ENCODE data around the gene CYP2E1.
"Not testable (repeated sequence)": the region's sequence is repeated elsewhere in the genome, so short reads cannot be mapped to it uniquely, and the experiment has no call there.

CYP2E1 gene

DNA sequence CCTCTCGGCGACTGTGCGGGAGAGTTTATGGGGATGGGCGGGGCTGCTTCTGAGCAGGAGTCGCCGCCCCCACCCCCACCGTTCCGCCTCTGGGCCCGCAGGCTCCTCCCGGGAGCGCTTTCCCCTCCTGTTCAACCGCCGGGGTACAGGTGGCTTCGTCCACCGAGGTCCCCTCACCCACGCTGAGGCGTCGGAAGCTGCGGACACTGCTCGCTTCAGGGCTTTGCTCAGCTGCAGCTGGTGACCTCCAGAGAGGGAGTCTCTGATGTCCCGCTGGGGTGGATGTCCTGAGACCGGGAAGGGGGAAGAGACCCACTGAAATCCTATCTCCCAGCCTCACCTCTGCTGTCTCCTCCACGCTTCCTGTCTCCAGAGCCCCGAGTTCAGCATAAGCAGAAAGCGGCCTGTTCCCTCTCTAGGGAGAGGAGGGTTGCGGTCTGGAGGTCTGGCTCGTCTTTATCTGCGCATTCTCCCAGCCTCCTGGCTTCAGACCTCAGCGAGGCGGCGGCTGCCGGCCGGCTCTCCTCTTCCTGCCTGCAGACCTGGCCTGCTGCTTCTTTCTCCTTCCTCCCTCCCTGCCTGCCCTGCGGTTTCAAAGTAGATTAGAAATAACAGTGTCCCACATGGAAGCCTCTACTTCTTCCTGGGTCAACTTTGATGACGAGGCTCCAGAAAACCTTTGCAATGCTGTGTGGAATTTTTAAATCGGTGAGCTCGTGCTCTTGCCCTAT, 1.8 kb downstream of the CYP2E1 start:
- no peak for DNase-seq

DNA sequence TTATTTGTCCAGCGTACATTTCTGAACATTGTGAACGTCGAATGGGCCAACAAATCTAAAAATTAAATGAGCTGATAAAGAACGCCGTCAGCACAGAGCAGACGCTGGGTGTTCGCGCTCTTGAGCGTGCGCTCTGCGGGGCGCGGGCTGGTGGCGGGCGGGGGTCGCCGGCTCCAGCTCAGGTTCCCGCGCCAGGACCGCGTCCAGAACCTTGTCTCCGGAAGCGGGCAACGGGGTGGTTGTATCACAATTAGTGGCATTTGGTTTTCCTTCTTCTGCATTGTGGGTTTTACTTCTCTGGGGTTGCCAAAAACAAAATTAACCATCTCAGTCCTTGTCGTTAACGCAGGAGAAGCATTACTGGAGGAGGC, 2.4 kb downstream of the CYP2E1 start:
- no peak for DNase-seq

DNA sequence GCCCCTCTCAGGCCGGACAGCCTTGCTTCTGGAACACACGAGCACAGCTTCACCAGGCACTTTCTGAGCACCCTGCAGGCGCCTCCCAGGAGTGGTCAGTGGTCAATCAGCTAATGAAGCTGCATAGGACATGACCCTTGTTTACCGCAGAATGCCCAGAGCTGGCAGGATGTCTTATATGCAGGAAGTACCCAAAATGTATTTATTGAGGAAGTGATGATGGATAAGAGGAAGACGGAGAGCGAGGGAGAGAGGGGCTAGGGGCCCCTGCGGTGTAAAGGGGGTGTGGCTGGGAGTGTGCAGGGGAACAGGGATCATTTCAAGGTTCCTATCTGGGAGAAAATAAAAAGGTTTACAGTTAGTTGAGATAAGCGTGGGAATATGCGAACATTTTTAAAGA, 3.3 kb downstream of the CYP2E1 start:
- DNase-seq, result no peak

DNA sequence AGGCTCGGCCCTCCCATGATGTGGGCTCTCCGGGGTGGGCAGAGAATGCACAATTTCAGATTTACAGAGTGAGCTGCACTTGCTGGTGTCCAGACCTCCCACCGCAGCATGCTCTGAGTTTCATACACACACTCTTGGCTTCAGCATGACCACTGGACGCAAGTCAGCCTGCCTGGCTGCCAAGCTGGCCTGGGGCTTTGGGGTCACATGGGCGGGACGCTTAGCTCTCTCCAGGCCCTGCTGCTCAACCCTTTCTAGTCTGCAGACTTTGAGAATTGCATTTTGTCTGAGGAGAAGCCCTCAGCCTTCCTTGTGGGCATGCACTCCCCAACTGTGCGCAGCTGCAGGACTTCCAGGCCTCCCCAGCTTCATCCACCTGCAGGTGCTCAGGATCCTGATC, 5.7 kb downstream of the CYP2E1 start:
- no peak for DNase-seq

DNA sequence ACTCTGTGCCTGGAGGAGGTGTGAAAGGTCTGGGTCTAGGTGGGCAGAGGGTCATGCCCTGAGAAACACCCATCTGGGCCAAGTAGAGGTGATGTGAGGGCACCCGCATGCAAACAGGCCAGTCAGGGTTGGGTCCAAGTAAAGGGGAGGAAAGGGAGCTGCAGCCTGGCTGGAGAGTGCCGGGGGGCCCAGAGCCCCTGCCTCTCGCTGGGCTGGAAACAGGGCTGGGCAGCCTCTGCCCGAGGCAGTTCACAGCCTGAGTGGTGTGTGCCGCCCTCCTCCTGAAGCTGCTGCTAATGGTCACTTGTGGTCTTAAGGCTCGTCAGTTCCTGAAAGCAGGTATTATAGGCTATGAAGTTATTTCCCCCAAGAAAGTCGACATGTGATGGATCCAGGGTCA, 7.3 kb downstream of the CYP2E1 start:
- DNase-seq, result no peak

DNA sequence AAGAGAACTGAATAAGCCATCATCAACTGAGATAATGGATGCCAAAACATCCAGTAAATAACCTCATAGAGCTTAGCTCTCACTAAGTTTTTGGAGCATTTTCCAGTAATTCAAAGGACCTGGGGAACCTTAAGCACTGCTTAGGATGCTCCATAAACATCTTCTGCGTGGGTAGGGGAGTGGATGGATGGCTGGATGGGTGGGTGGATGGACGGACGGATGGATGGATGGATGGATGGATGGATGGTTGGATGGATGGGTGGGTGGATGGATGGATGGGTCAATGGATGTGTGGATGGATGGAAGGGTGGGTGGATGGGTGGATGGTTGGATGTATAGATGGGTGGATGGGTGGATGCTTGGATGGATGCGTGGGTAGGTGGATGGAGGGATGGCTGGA, 9.0 kb downstream of the CYP2E1 start:
- DNase-seq, result no peak

DNA sequence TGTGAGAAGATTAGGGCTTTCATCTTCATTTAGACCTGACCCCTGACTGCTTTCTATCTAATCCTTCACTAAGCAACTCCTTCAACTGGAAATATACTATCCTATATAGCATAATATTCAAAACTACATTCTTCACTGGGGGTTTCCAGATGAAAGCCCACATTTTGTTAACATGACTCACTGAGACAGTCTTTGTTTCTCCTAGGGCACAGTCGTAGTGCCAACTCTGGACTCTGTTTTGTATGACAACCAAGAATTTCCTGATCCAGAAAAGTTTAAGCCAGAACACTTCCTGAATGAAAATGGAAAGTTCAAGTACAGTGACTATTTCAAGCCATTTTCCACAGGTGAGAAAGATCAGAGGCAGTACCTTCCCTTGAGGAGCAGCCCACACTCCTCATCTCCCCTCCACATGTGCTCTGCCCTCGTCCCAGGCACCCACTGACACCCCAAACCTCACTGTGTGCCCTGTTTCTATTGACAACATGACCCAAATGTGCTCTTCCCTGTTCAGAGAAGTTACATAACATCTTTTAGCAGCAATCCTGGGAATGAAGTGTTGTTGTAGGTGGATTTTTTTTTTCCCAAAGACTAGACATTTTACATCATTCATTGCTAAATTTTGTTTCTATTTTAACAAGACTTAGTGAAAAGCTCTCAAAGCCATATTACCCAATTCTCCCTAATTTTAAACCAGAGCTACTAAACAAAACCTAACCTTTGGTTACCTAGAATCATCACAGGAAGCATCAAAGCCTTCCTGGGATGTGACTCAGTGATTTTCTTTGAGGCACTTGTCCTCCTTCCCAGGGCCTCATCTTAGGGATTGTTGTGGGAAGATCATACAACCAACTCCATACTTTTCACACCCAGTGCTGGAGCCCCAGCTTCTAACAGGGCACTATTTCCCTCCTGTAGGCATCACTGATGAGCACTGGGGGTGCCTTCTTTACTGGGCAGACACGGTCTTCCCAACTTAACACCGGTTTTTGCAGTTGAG, 10.7 kb downstream of the CYP2E1 start:
- DNase-seq, result no peak

DNA sequence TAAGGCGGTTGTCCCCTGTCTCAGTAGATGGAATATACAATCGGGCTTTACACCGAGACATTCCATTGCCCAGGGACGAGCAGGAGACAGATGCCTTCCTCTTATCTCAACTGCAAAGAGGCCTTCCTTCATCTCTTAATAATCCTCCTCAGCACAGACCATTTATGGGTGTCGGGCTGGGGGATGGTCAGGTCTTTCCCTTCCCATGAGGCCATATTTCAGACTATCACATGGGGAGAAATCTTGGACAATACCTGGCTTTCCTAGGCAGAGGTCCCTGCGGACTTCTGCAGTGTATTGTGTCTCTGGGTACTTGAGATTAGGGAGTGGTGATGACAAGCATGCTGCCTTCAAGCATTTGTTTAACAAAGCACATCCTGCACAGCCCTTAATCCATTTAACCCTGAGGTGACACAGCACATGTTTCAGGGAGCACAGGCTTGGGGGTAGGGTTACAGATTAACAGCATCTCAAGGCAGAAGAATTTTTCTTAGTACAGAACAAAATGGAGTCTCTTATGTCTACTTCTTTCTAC, 14.3 kb downstream of the CYP2E1 start:
- DNase-seq, result not testable (repeated sequence)

DNA sequence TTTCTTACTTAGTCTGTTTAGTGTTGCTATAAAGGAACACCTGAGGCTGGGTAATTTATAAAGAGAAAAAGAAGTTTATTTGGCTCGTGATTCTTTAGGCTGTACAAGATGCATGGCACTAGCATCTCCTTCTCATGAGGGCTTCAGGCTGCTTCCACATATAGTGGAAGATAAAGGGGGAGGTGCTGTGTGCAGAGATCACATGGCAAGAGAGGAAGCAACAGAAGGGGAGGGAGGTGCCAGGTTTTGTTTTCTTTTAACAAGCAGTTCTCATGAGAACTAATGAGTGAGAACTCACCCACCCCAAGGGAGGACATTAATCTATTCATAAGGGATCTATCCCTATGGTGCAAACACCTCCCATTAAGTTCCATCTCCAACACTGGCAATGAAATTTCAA, 17.3 kb downstream of the CYP2E1 start:
- no peak for DNase-seq

DNA sequence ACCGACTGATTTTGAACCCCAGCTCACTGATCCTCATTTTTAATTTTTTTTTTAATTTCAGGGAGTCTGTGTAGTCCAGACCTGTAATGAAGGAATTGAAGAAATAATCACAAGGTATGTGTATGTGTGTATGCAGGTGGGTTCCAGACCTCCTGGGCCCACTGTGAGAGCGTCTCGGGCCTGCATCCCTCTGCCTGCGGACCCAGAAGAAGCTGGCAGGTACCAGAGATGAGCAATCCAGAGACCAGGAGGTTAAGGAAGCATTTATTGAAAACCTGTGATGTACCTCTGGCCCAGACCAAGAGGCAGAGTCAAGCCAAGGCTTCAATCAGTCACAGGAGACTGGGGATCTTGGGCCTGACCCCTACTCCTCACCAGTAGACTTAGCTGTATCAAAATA, 27.4 kb downstream of the CYP2E1 start:
- DNase-seq, result no peak

DNA sequence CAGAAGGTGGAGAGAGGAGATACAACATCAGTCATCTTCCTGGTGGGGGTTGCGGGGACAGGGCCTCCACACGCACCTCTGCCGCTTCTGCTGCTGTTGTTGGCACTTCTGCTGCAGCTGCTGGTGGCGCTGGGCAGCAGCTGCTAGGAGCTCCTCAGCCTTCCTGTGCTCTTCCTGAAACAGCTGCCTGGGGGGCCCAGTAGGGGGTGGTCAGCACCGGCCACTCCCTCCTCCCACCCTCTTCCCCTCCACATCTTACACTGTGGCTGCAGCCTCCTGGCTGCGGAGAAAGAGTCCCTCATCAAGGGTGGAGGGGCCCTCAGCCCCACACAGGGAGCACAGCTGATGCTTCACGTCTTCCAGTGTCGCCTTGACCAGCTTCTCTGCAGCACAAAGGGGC, 28.4 kb downstream of the CYP2E1 start:
- no peak for DNase-seq

DNA sequence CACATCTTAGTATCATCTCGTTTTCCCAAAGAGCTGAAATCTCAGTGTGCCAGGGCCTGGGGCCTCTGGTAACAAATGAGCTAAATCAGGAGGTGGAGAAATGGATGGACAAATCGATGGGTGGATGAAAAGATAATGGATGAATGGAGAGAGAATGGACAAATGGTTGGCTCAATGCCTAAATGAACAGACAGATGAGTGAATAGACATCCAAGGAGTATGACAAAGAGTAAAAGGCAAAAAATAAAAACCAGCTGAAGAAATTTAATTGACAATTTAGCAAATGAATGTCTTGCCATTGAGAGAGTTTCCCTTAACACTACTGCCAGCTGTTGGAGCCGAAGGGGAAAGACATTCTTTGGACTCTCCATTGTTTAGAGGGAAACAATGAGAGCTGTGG, 30.2 kb downstream of the CYP2E1 start:
- no peak for DNase-seq

DNA sequence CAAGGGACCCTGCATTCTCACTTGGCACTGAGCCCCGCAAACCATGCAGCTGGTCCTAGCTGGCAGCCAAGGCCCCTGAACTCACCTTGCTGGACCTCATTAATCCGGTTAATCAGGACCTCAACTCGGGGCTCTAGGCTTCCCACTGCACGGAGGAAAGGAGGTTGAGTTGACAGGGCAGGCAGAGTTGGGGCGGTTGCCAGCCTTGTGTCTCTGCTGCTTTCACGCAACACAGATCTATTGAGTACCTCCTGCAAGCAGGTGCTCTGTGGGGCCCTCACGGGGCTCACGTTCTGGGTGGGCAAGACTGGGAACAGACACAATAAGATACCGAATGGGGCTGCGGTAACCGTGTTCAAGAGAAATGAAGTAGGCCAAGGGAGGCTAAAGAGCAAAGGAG, 32.1 kb downstream of the CYP2E1 start:
- DNase-seq, result no peak

DNA sequence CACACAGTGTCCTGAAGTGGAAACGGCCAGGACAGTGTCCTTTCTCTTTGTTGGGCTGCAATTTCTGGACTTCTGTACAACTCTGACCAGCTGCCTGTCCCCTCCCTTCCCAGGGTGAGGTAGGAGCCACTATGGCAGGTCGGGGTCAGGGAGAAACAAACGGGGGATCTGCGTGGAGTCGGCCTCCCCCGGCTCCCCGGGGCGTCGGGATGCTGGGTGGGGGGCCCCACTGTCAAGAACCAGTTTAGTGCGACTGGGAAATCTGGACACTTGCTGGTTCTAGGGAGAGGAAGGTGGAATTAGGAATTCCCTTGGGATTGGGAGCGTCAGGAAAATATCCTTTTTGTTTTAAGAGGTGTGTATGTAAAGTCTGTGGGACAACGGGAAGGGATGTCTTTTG, 37.7 kb downstream of the CYP2E1 start:
- no peak for DNase-seq

DNA sequence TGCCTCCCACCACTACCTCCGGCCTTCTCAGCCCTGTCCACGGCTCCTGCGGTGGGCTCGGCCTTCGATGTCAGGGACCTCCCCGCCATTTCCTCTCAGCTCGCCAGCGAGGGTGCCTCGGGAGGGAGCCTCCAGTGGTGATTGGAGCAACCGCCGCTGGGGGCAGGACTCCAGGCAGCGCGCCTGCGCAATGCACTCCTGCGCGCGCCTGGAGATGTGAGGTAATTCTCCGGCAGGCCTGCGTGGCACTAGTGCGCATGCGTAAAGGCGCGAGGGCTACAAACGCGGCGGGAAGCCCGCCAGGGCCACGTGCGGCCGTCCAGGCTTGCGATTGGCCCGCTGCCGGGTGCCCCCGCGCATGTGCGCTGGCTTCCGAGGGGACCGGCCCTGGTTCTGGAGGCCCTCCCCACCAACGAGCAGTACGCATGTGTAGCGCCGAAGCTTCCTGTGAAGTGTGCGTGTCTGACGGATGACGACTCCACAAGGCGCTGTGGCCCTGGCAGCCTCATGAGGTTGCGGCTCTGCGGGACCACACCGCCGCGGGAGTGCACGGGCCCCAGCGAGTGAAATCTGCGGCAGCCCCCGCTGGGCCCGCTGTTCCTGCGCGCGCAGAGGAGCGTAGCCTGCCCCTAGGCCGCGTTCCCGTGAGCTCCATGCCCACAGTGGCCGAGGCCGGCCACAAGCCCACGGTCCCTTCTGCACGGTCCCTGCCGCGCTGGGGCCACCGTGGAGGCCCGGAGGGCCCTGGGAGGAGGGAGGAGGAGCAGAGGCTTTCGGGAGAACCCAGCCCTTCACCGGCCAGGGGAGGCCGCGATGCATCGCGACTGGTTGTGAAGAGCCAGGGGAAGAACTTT, 38.5 kb downstream of the CYP2E1 start, which contains the start of gene SYCE1:
TSS of gene SYCE1 (minus strand) at position 143 of the 854 bp plus-strand sequence. CDS start at position 89, 54 bp downstream.
- no peak for DNase-seq

DNA sequence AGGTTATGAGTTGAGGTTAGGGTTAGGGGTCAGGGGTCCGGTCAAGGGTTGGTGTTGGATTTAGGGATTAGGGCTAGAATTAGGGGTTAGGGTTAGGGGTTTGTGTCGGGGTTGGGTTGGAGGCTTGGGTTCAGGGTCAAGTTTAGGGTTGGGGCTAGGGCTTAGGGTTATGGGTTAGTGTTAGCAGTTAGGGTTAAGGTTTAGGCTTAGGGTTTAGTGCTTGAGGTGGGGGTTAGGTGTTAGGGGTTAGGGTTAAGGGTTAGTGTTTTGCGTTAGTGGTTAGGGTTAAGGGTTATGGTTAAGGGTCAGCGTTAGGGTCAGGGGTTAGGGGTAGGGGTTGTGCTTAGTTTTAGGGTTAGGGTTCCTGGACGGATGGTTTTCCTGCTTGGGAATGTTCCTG, 40.0 kb downstream of the CYP2E1 start:
- DNase-seq, result no peak

DNA sequence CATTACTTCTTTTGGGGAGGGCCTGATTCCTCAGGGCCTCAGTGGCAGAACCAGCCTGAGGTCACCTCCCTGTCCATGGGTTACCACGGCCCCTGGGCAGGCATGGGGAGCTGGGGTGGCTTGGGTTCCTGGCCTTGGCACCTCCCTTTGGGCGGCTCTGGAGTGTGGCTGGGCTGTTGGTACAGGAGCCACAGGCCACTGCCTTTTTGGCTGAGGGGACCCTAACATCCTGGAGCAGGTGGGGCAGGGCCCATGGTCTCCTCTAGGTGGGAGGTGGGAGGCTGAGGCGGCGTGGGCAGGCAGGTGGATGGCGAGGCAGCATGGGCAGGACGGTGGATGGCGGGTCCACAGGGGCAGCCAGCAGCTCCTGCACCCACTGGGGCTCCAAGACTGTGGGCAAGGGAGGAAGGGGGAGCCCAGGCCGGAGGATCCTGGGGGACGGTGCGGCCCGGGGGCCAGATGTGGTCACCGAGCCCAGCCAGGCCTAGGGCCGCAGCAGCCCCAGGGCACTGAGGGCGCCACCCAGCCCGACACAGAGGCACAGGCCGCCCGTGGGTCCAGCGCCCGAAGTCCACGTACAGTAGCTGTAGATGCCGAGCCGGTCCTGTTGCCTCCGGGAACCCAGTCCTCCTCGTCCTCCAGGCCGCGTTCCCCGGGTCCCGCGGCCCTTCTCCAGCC, 40.6 kb downstream of the CYP2E1 start:
- no peak for DNase-seq

DNA sequence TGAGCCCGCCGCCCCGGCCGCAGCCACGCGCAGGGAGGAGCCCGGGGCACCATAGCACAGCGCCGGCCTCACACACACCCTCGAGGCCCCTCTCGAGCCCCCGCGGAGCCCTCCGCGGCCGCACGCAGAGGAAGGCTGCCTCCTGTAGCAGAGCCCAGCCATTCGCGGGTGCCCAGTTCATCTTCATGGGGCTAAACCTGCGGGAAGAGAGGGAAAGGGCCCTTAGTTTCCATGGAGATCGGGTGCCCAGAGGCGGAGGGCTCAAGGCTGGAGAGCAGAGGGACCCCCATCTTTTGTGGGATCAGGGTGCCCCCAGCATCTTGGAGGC, 41.1 kb downstream of the CYP2E1 start:
- no peak for DNase-seq

DNA sequence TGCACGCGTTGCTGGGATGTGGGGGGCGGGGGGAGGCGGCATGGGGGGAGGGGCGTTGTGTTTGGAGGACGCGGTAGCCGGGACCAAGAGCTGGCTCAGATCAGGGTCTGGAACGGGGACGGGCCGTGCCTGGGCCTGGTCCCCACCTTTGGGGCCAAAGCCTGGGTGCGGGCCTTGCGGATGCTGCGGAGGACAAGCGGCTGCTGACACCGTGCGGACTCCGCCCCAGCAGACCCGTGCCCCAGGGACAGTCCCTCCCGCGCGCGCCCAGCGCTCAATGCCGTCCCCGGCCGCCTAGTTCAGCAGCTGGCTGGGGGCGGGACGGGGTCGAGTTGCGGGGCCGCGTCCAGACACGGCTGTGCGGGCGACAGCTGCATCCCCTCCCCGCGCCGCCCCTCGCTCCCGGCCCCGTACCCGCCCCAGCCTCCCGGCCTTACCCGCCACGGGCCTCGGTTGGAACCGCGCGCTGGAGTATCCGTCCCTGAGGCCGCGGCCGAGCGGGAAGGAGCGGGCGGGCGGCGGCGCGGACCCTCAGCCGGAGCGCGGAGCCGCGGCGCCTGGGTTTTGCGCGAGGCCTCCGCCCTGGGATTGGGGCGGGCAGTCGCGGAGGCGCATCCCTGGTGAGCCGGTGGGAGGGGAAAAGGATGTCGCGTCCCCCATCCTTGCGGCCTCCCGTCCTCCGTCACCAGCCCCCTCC, 41.8 kb downstream of the CYP2E1 start:
- not testable (repeated sequence) for DNase-seq

DNA sequence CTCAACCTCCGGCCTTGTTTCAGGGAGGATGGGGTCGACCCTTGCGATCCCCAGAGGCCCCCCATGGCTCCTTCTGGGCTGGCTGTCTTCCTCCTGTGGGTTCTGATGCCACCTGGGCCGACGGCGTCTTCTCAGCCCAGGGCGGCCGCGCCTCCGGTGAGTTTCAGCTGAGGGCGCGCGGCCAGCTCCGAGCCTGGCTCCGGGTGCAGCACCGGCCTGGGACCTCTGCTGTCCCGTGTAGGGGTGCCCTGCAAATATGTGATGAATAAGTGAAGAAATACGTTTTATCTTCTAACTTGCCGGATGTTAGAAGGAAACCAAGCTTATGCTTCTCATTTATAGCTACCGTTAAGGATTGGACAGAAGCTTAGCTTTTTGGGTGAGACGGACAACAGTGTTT, 42.6 kb downstream of the CYP2E1 start:
- not testable (repeated sequence) for DNase-seq

DNA sequence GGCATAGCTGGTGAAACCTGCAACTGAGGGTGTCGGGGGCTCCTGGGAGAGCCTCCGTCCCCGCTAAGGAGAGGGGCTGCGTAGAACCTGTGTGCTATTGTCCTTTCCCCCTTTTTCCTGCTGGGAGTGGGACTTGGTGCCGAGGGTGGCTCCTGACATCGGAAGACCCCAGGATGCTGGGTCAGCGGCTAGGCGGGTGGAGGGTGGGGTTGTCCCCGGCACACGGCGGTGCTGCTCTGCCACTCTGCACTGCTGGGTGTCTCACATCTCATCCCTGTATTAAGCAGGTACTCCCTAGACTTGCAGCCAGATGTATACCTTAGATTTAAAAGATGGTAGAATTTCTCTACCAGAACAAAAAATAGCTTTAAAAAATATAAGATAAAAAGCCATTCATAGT, 44.9 kb downstream of the CYP2E1 start:
- DNase-seq, result not testable (repeated sequence)

DNA sequence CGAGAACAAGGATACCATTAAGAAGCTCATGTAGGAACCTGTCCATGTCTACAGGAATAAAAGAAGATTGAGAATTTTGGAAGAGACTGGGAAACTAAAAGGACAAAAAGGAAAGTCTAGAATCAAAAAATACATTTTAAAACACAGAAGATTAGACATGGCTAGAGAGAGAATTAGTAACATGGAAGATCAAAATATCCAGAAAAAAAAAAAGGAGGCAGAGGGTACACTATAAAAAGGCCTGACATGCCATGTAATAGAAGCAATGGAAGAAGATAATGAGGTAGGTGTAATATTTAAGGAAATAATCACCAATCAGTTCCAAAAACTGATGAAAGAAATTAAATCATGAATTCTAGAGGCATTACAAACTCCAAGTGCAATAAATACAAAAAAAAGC, 46.3 kb downstream of the CYP2E1 start:
- DNase-seq, result not testable (repeated sequence)
